Activated naive CD4-positive, alpha-beta T cell treated with anti-CD3 and anti-CD28 coated beads, Interleukin-2, amount 10 ng/mL, durations not matched to agents 7 days and 5 days (primary cell): Measurements from ENCODE around the gene NIBAN1.

Experiments
- CTCF ChIA-PET: fragments of 350-600 bp; sonication (Branson Sonifier 250); formaldehyde crosslinking; loops from one replicate; lab custom pipeline; 2021; ENCODE audit warnings: antibody characterized with exemption; lab: Charles Lee
- DNase-seq: peaks from one replicate; pipeline ENCODE4 v3.0.0-alpha.2; 2020
- H3K27ac Mint-ChIP-seq: one replicate; pipeline ENCODE4 v1.8.0; 2021; ENCODE audit warnings: mild to moderate bottlenecking, moderate library complexity, mixed read lengths
- H3K27me3 Mint-ChIP-seq: one replicate; pipeline ENCODE4 v1.8.0; 2021; ENCODE audit warnings: mild to moderate bottlenecking, mixed read lengths
- H3K36me3 Mint-ChIP-seq: one replicate; pipeline ENCODE4 v1.8.0; 2021; ENCODE audit warnings: mixed read lengths
- H3K4me1 Mint-ChIP-seq: one replicate; pipeline ENCODE4 v1.8.0; 2021; ENCODE audit warnings: mixed read lengths
- H3K4me3 Mint-ChIP-seq: one replicate; pipeline ENCODE4 v1.8.0; 2021; ENCODE audit warnings: mild to moderate bottlenecking, moderate library complexity, mixed read lengths
- H3K9me3 Mint-ChIP-seq: one replicate; pipeline ENCODE4 v1.8.0; 2021; ENCODE audit warnings: mixed read lengths

NIBAN1 gene

GRCh38 chr1:184987696-184988095, 13.4 kb upstream of the NIBAN1 start:
- Mint-ChIP-seq H3K4me3 (no peak overlapping the region), H3K36me3 (no peaks in the 10 kb centered on the region), H3K27me3 (peaks cover 35% of the 10 kb centered on the region), H3K9me3 (no peaks in the 10 kb centered on the region), H3K4me1 (no peaks in the 10 kb centered on the region), H3K27ac (no peak overlapping the region)
- DNase-seq = no peak
- CTCF ChIA-PET = interaction anchor here (0.9 to 13.9 kb wide), 5 partner anchors 181 to 693 kb away, joined by 3 to 165 read pairs (median 3); no protein-coding TSS in a partner anchor

GRCh38 chr1:184986250-184986649, 11.9 kb upstream of the NIBAN1 start:
- H3K9me3 Mint-ChIP-seq = no peaks in the 10 kb centered on the region
- no peak overlapping the region for H3K4me3 Mint-ChIP-seq
- CTCF ChIA-PET = interaction anchor here (0.9 to 13.9 kb wide), 4 partner anchors 179 to 694 kb away, joined by 4 to 165 read pairs (median 13); no protein-coding TSS in a partner anchor
- H3K4me1 Mint-ChIP-seq = peaks cover 7% of the 10 kb centered on the region
- H3K27ac Mint-ChIP-seq = no peak overlapping the region
- H3K27me3 Mint-ChIP-seq = peaks cover 31% of the 10 kb centered on the region
- no peak for DNase-seq
- H3K36me3 Mint-ChIP-seq = no peaks in the 10 kb centered on the region

GRCh38 chr1:184982002-184982954, 8.0 kb upstream of the NIBAN1 start:
- Mint-ChIP-seq H3K4me1 (peaks cover 7% of the 10 kb centered on the region), H3K27ac (no peak overlapping the region), H3K4me3 (no peak overlapping the region), H3K9me3 (no peaks in the 10 kb centered on the region), H3K36me3 (no peaks in the 10 kb centered on the region), H3K27me3 (peaks cover 28% of the 10 kb centered on the region)
- CTCF ChIA-PET = interaction anchor here (0.6 to 13.9 kb wide), 19 partner anchors 8 to 699 kb away, joined by 3 to 165 read pairs (median 5); partner anchors contain the start of genes NIBAN1 and RNF2
- DNase-seq = peak; percentile 83

- CTCF ChIA-PET = interaction anchor here (1.9 to 13.9 kb wide), 4 partner anchors 106 to 225 kb away, joined by 5 to 165 read pairs (median 8); no protein-coding TSS in a partner anchor
- H3K4me1 Mint-ChIP-seq = peaks cover 18% of the 10 kb centered on the region
- H3K9me3 Mint-ChIP-seq = no peaks in the 10 kb centered on the region
- peaks cover 23% of the 10 kb centered on the region for H3K27me3 Mint-ChIP-seq
- DNase-seq = no peak
- H3K4me3 Mint-ChIP-seq = no peak overlapping the region
- H3K27ac Mint-ChIP-seq = no peak overlapping the region
- no peaks in the 10 kb centered on the region for H3K36me3 Mint-ChIP-seq
These were observed 6.4 kb upstream of the NIBAN1 start for GRCh38 chr1:184980726-184981125.

GRCh38 chr1:184975208-184975870, 1.0 kb upstream of the NIBAN1 start:
- no peak for DNase-seq
- peaks cover 18% of the 10 kb centered on the region for H3K27me3 Mint-ChIP-seq
- peaks cover 53% of the 10 kb centered on the region for H3K4me1 Mint-ChIP-seq
- H3K27ac Mint-ChIP-seq = peak overlapping the region; percentile 3
- peaks cover 6% of the 10 kb centered on the region for H3K36me3 Mint-ChIP-seq
- CTCF ChIA-PET = interaction anchor here (0.6 to 13.9 kb wide), 2 partner anchors 34 to 168 kb away, joined by 3 to 165 read pairs; no protein-coding TSS in a partner anchor
- H3K9me3 Mint-ChIP-seq = no peaks in the 10 kb centered on the region
- H3K4me3 Mint-ChIP-seq = peak overlapping the region; percentile 34

GRCh38 chr1:184974837-184975115, 468 bp upstream of the NIBAN1 start:
- Mint-ChIP-seq H3K4me3 (peak overlapping the region; percentile 34), H3K27ac (peak overlapping the region; percentile 79), H3K36me3 (peaks cover 7% of the 10 kb centered on the region), H3K27me3 (peaks cover 18% of the 10 kb centered on the region), H3K9me3 (no peaks in the 10 kb centered on the region), H3K4me1 (peaks cover 57% of the 10 kb centered on the region)
- no peak for DNase-seq
- CTCF ChIA-PET = interaction anchor here (0.6 to 13.9 kb wide), 3 partner anchors 33 to 270 kb away, joined by 3 to 165 read pairs (median 3); no protein-coding TSS in a partner anchor

GRCh38 chr1:184973272-184974055, 844 bp downstream of the NIBAN1 start:
- DNase-seq = peak; percentile 25
- H3K4me1 Mint-ChIP-seq = peaks cover 65% of the 10 kb centered on the region
- CTCF ChIA-PET = interaction anchor here (0.9 to 13.9 kb wide), 3 partner anchors 9 to 166 kb away, joined by 3 to 165 read pairs (median 5); no protein-coding TSS in a partner anchor
- no peaks in the 10 kb centered on the region for H3K9me3 Mint-ChIP-seq
- H3K36me3 Mint-ChIP-seq = peaks cover 7% of the 10 kb centered on the region
- peaks cover 15% of the 10 kb centered on the region for H3K27me3 Mint-ChIP-seq
- H3K27ac Mint-ChIP-seq = peak overlapping the region; percentile 92
- peak overlapping the region; percentile 91 for H3K4me3 Mint-ChIP-seq

GRCh38 chr1:184972315-184973055, 1.8 kb downstream of the NIBAN1 start:
- peaks cover 71% of the 10 kb centered on the region for H3K4me1 Mint-ChIP-seq

GRCh38 chr1:184971522-184972265, 2.6 kb downstream of the NIBAN1 start:
- Mint-ChIP-seq H3K27ac (no peak overlapping the region), H3K36me3 (peaks cover 9% of the 10 kb centered on the region), H3K9me3 (no peaks in the 10 kb centered on the region), H3K27me3 (peaks cover 6% of the 10 kb centered on the region), H3K4me1 (peaks cover 75% of the 10 kb centered on the region), H3K4me3 (no peak overlapping the region)
- DNase-seq = no peak
- CTCF ChIA-PET = interaction anchor here (0.8 to 1.5 kb wide), 5 partner anchors 10 to 198 kb away, joined by 3 to 5 read pairs (median 4); no protein-coding TSS in a partner anchor

More at GRCh38 chr1:184972315-184973055, 1.8 kb downstream of the NIBAN1 start:
- DNase-seq = no peak
- Mint-ChIP-seq H3K4me3 (peak overlapping the region; percentile 91), H3K36me3 (peaks cover 7% of the 10 kb centered on the region), H3K27ac (no peak overlapping the region), H3K27me3 (peaks cover 11% of the 10 kb centered on the region), H3K9me3 (no peaks in the 10 kb centered on the region)
- CTCF ChIA-PET = interaction anchor here (1.0 to 1.5 kb wide), 3 partner anchors 10 to 167 kb away, joined by 3 to 5 read pairs (median 4); no protein-coding TSS in a partner anchor

GRCh38 chr1:184970691-184971161, 3.6 kb downstream of the NIBAN1 start:
- H3K4me3 Mint-ChIP-seq = no peak overlapping the region
- peaks cover 6% of the 10 kb centered on the region for H3K27me3 Mint-ChIP-seq
- peaks cover 65% of the 10 kb centered on the region for H3K4me1 Mint-ChIP-seq
- peaks cover 10% of the 10 kb centered on the region for H3K36me3 Mint-ChIP-seq
- no peak for DNase-seq
- CTCF ChIA-PET = interaction anchor here (0.6 to 1.1 kb wide), 2 partner anchors 150 to 199 kb away, joined by 3 to 4 read pairs; no protein-coding TSS in a partner anchor
- no peaks in the 10 kb centered on the region for H3K9me3 Mint-ChIP-seq
- H3K27ac Mint-ChIP-seq = no peak overlapping the region

- CTCF ChIA-PET = interaction anchor here (1.1 kb wide), 1 partner anchor 9 kb away, joined by 3 read pairs; no protein-coding TSS in a partner anchor
- peak overlapping the region; percentile 63 for H3K27ac Mint-ChIP-seq
- H3K27me3 Mint-ChIP-seq = no peaks in the 10 kb centered on the region
- H3K9me3 Mint-ChIP-seq = no peaks in the 10 kb centered on the region
- peaks cover 35% of the 10 kb centered on the region for H3K4me1 Mint-ChIP-seq
- no peak for DNase-seq
- H3K4me3 Mint-ChIP-seq = no peak overlapping the region
- H3K36me3 Mint-ChIP-seq = peaks cover 19% of the 10 kb centered on the region
These were observed 7.3 kb downstream of the NIBAN1 start for GRCh38 chr1:184966989-184967388.
